Activated CD4-positive, alpha-beta T cell treated with anti-CD3 and anti-CD28 coated beads for 36 hours (primary cell): ENCODE data around the gene NACA2. TPM values are rescaled to one million over a fixed set of nuclear protein-coding genes. Genes with fewer than 3 reads are reported as not detected.
"Not testable (repeated sequence)": the region's sequence is repeated elsewhere in the genome, so short reads cannot be mapped to it uniquely, and the experiment has no call there.

ENCODE experiments used
- ATAC-seq: fragments of 200-7000 bp; cut with Tn5 transposase; one replicate; pipeline ENCODE4 v1.10.0; 2021; ENCODE audit warnings: mild to moderate bottlenecking, moderate library complexity
- CTCF ChIA-PET: fragments of 350-600 bp; sonication (Branson Sonifier 250); formaldehyde crosslinking; loops from one replicate; lab custom pipeline; 2021; ENCODE audit warnings: antibody characterized with exemption; lab: Charles Lee
- POLR2A ChIA-PET: fragments of 350-600 bp; sonication (Branson Sonifier 250); formaldehyde crosslinking; loops from one replicate; lab custom pipeline; 2021; ENCODE audit warnings: antibody characterized with exemption, inconsistent platforms; lab: Charles Lee
- DNase-seq: peaks from one replicate; pipeline ENCODE4 v3.0.0-alpha.2; 2020
- H3K27ac Mint-ChIP-seq: one replicate; pipeline ENCODE4 v1.8.0; 2021; ENCODE audit warnings: mixed read lengths
- H3K27me3 Mint-ChIP-seq: one replicate; pipeline ENCODE4 v1.8.0; 2021; ENCODE audit warnings: mixed read lengths
- H3K36me3 Mint-ChIP-seq: one replicate; pipeline ENCODE4 v1.8.0; 2021; ENCODE audit warnings: low read depth, mixed read lengths
- H3K4me1 Mint-ChIP-seq: one replicate; pipeline ENCODE4 v1.8.0; 2021; ENCODE audit warnings: mixed read lengths
- H3K4me3 Mint-ChIP-seq: one replicate; pipeline ENCODE4 v1.8.0; 2021; ENCODE audit warnings: mild to moderate bottlenecking, moderate library complexity, mixed read lengths
- H3K9me3 Mint-ChIP-seq: one replicate; pipeline ENCODE4 v1.8.0; 2021; ENCODE audit warnings: low read depth, mixed read lengths
- intact Hi-C, 2 experiments: fragments of 100-400 bp; cut with DNase I in 1 of 2; cut with micrococcal nuclease in 1 of 2; formaldehyde crosslinking; loops; one replicate each; pipeline versions ENCODE4 v1.14.2 to v1.15.1; 2022 to 2024; cut with DNase I, micrococcal nuclease
- total RNA-seq, 2 experiments: library from RNA; stranded (reverse); gene quantifications; one replicate each; pipeline ENCODE4 v1.2.3, GENCODE V29; 2021

Gene NACA2
- total RNA-seq, 2 experiments from 2014 or later = not detected

GRCh38 chr17:61575983-61576382 is 15.0 kb downstream of the NACA2 start:
- Mint-ChIP-seq H3K9me3 (peaks cover 2% of the 10 kb centered on the region), H3K27ac (no peak overlapping the region), H3K36me3 (no peaks in the 10 kb centered on the region), H3K4me1 (no peaks in the 10 kb centered on the region), H3K4me3 (no peak overlapping the region), H3K27me3 (peaks cover 22% of the 10 kb centered on the region)
- DNase-seq (no peak), ATAC-seq (no peak)
- ChIA-PET POLR2A (no interaction called here), CTCF (interaction anchor here (1.3 kb wide), 1 partner anchor 12 kb away, joined by 3 read pairs; no protein-coding TSS in a partner anchor)
- intact Hi-C loops = loop anchor here in 1 of 2 experiments (2.0 kb wide), 1 partner anchor 163 kb away; no protein-coding TSS in a partner anchor

- Mint-ChIP-seq H3K27me3 (peaks cover 22% of the 10 kb centered on the region), H3K27ac (no peak overlapping the region), H3K4me1 (no peaks in the 10 kb centered on the region), H3K9me3 (peaks cover 5% of the 10 kb centered on the region), H3K36me3 (no peaks in the 10 kb centered on the region), H3K4me3 (no peak overlapping the region)
- DNase-seq = no peak
- POLR2A ChIA-PET = no interaction called here
- CTCF ChIA-PET = interaction anchor here (0.9 to 1.4 kb wide), 3 partner anchors 9 to 162 kb away, joined by 3 to 4 read pairs (median 3); no protein-coding TSS in a partner anchor
- intact Hi-C loops = loop anchor here in 1 of 2 experiments (2.0 kb wide), 1 partner anchor 163 kb away; no protein-coding TSS in a partner anchor
- no peak for ATAC-seq
These were observed 15.6 kb downstream of the NACA2 start for GRCh38 chr17:61575352-61575975.

- no peak overlapping the region for H3K4me3 Mint-ChIP-seq
- H3K4me1 Mint-ChIP-seq = no peaks in the 10 kb centered on the region
- no peak overlapping the region for H3K27ac Mint-ChIP-seq
- ChIA-PET CTCF (interaction anchor here (0.6 to 1.4 kb wide), 5 partner anchors 10 to 903 kb away, joined by 3 to 4 read pairs (median 4); no protein-coding TSS in a partner anchor), POLR2A (no interaction called here)
- no peaks in the 10 kb centered on the region for H3K36me3 Mint-ChIP-seq
- intact Hi-C loops = loop anchor here in 1 of 2 experiments (2.0 kb wide), 1 partner anchor 162 kb away; no protein-coding TSS in a partner anchor
- H3K27me3 Mint-ChIP-seq = peaks cover 19% of the 10 kb centered on the region
- H3K9me3 Mint-ChIP-seq = peaks cover 9% of the 10 kb centered on the region
- DNase-seq = peak; percentile 18
- peak; percentile 39 for ATAC-seq
These were observed 16.3 kb downstream of the NACA2 start for GRCh38 chr17:61574542-61575351.

DNA sequence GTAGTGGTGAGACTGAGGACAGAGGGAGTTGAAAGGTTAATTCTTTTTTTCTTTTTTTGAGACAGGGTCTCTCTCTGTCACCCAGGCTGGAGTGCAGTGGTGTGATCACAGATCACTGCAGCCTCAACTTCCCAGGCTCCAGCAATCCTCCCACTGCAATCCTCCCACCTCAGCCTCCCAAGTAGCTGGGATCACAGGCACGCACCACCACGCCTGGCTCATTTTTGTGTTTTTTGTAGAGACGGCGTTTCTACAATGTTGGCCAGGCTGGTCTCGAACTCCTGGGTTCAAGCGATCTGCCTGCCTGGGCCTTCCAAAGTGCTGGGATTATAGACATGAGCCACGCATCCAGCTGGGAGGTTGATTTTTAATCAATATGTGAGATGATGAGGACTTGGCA is 18.5 kb downstream of the NACA2 start:
- ATAC-seq, H3K27ac Mint-ChIP-seq, H3K4me3 Mint-ChIP-seq, H3K36me3 Mint-ChIP-seq, H3K9me3 Mint-ChIP-seq, intact Hi-C loops, DNase-seq, H3K4me1 Mint-ChIP-seq: not testable (repeated sequence)
- peaks cover 15% of the 10 kb centered on the region for H3K27me3 Mint-ChIP-seq
- CTCF ChIA-PET = interaction anchor here (0.6 to 1.7 kb wide), 3 partner anchors 56 to 852 kb away, joined by 3 read pairs; no protein-coding TSS in a partner anchor
- POLR2A ChIA-PET = interaction anchor here (0.5 kb wide), 1 partner anchor 162 kb away, joined by 3 read pairs; no protein-coding TSS in a partner anchor

DNA sequence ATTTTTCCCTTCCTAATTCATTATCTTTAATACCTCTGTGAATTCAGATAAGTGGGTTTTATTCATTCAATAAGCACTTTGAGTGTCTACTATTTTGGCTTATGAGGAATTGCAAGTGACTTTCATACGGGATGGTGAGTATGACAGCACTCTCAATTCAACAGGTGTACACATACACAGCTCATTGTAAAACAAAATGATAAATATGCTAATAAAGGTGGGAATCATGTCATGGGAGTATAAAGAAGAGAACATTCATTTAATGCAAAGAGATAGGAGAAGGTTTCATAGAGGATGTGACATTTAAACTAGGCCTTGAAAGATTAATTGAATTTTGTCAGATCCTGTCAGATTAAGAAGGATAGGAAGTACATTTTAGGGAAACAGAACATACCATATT is 19.4 kb downstream of the NACA2 start:
- intact Hi-C loops = no loop called here
- Mint-ChIP-seq H3K4me3 (no peak overlapping the region), H3K4me1 (peaks cover 4% of the 10 kb centered on the region), H3K27me3 (peaks cover 15% of the 10 kb centered on the region), H3K27ac (no peak overlapping the region), H3K9me3 (peaks cover 9% of the 10 kb centered on the region), H3K36me3 (no peaks in the 10 kb centered on the region)
- ChIA-PET CTCF (interaction anchor here (0.6 kb wide), 1 partner anchor 55 kb away, joined by 3 read pairs; no protein-coding TSS in a partner anchor), POLR2A (no interaction called here)
- ATAC-seq (no peak), DNase-seq (no peak)

DNA sequence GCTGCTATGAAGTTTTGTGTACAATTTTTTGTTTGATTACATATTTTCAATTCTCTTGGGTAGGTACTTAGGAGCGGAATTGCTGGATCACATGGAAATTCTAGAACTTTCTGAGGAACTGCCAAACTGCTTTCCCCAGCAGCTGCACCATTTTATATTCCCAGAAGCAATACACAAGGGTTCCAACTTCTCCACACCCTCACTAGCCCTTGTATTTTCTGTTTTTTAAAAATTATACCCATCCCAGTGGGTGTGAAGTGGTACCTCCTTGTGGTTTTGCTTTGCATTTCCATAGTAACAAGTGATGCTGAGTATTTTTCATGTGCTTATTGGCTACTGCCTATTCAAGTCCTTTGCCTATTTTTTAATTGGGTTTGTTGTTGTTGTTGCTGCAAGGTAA is 20.9 kb downstream of the NACA2 start:
- Mint-ChIP-seq H3K27me3 (peaks cover 11% of the 10 kb centered on the region), H3K27ac (no peak overlapping the region), H3K4me3 (no peak overlapping the region), H3K4me1 (peaks cover 4% of the 10 kb centered on the region), H3K9me3 (peaks cover 9% of the 10 kb centered on the region), H3K36me3 (no peaks in the 10 kb centered on the region)
- POLR2A ChIA-PET = no interaction called here
- CTCF ChIA-PET = no interaction called here
- intact Hi-C loops = no loop called here
- DNase-seq (no peak), ATAC-seq (no peak)

- H3K27me3 Mint-ChIP-seq = peaks cover 11% of the 10 kb centered on the region
- intact Hi-C loops, H3K27ac Mint-ChIP-seq, DNase-seq, POLR2A ChIA-PET, ATAC-seq, CTCF ChIA-PET, H3K36me3 Mint-ChIP-seq, H3K9me3 Mint-ChIP-seq, H3K4me1 Mint-ChIP-seq, H3K4me3 Mint-ChIP-seq: not testable (repeated sequence)
These were observed 21.5 kb downstream of the NACA2 start for GRCh38 chr17:61569525-61569924.

GRCh38 chr17:61568219-61569072 is 22.6 kb downstream of the NACA2 start:
- Mint-ChIP-seq H3K4me3 (no peak overlapping the region), H3K27ac (no peak overlapping the region), H3K27me3 (peaks cover 6% of the 10 kb centered on the region), H3K4me1 (peaks cover 4% of the 10 kb centered on the region), H3K36me3 (no peaks in the 10 kb centered on the region), H3K9me3 (peaks cover 9% of the 10 kb centered on the region)
- ATAC-seq (no peak), DNase-seq (no peak)
- ChIA-PET CTCF (interaction anchor here (1.5 kb wide), 1 partner anchor 18 kb away, joined by 3 read pairs; no protein-coding TSS in a partner anchor), POLR2A (no interaction called here)
- intact Hi-C loops = no loop called here

- peaks cover 9% of the 10 kb centered on the region for H3K9me3 Mint-ChIP-seq
- ChIA-PET POLR2A (no interaction called here), CTCF (interaction anchor here (0.7 to 1.5 kb wide), 2 partner anchors 17 to 270 kb away, joined by 3 to 5 read pairs; no protein-coding TSS in a partner anchor)
- H3K27ac Mint-ChIP-seq = no peak overlapping the region
- H3K4me1 Mint-ChIP-seq = peaks cover 4% of the 10 kb centered on the region
- ATAC-seq (no peak), DNase-seq (no peak)
- H3K4me3 Mint-ChIP-seq = no peak overlapping the region
- H3K27me3 Mint-ChIP-seq = peaks cover 11% of the 10 kb centered on the region
- no peaks in the 10 kb centered on the region for H3K36me3 Mint-ChIP-seq
- intact Hi-C loops = no loop called here
These were observed 23.8 kb downstream of the NACA2 start for GRCh38 chr17:61567045-61567802.

- ATAC-seq, H3K4me3 Mint-ChIP-seq, DNase-seq, H3K4me1 Mint-ChIP-seq, H3K36me3 Mint-ChIP-seq, POLR2A ChIA-PET, H3K27me3 Mint-ChIP-seq, H3K27ac Mint-ChIP-seq, H3K9me3 Mint-ChIP-seq, intact Hi-C loops: not testable (repeated sequence)
- CTCF ChIA-PET = interaction anchor here (0.7 to 1.5 kb wide), 2 partner anchors 16 to 270 kb away, joined by 3 to 5 read pairs; no protein-coding TSS in a partner anchor
These were observed 24.6 kb downstream of the NACA2 start for GRCh38 chr17:61566448-61566847.
